ENCODE results near the gene KIRREL3.

DNA sequence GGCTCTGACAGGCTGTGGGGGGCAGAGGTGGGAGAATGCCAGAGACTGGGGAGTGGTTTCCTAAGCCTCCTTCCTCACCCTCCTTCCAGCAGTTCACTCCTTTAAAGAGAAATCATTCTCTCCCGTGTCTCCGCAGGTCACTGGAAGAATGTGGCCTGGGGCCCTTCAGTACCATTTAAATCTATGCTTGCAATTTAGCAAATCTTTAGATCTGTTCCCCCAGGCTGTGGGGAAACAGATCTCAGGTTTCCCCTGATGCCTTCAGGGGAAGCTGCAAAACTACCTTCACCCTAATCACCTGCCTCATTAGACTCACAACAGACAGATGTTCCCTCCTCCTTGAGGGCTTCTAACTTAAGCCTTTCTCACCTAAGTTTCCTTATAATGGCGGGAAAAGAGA lies 55.3 kb downstream of the KIRREL3 start:
- TF ChIP-seq, protein P1, sequence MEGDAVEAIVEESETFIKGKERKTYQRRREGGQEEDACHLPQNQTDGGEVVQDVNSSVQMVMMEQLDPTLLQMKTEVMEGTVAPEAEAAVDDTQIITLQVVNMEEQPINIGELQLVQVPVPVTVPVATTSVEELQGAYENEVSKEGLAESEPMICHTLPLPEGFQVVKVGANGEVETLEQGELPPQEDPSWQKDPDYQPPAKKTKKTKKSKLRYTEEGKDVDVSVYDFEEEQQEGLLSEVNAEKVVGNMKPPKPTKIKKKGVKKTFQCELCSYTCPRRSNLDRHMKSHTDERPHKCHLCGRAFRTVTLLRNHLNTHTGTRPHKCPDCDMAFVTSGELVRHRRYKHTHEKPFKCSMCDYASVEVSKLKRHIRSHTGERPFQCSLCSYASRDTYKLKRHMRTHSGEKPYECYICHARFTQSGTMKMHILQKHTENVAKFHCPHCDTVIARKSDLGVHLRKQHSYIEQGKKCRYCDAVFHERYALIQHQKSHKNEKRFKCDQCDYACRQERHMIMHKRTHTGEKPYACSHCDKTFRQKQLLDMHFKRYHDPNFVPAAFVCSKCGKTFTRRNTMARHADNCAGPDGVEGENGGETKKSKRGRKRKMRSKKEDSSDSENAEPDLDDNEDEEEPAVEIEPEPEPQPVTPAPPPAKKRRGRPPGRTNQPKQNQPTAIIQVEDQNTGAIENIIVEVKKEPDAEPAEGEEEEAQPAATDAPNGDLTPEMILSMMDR (IDR thresholded peaks at IDR 0.05; ENCODE audit: insufficient read depth, low read length, poor library complexity, severe bottlenecking) = no peak
- TF ChIP-seq EZH2phosphoT487 (conservative IDR thresholded peaks at IDR 0.05; ENCODE audit: low read length) = no peak

Data from SU-DHL-6 (cell line).